Measurements from ENCODE around the gene ARHGAP26.

The ARHGAP26 gene

GRCh38 chr5:142847898-142848790 is 78.0 kb downstream of the ARHGAP26 start:
- no peaks in the 10 kb centered on the region for H3K27me3 ChIP-seq (ENCODE audit: insufficient read depth, insufficient read length)

DNA sequence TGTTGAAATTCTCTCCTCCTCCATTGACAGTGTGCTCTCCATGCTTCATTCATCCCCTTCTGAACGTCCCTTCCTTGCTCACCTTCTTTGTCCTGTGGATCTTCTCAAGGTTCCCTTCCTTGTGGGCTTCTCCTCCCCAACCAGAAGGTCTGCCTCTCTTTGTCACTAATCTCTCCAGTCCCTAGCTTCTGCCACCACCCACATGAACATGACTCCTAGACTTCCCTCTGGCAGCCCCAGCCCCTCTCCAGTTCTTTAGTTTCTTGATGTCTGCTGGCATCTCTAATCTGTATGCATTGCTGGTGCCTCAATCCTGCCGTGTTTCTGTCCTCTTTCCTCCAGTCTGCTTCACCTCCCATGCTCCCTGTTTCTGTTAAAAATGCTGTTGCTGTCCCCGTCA is 79.3 kb downstream of the ARHGAP26 start:
- H3K9ac ChIP-seq (ENCODE audit: insufficient read length, low read depth), result no peak overlapping the region
- TF ChIP-seq ZNF274 (IDR thresholded peaks at IDR 0.05; ENCODE audit: low read depth, low read length), result no peak
- TF ChIP-seq YY1 (IDR thresholded peaks at IDR 0.05; ENCODE audit: insufficient read depth, insufficient read length), result no peak
- no peak for TF ChIP-seq SUZ12 (IDR thresholded peaks at IDR 0.05; ENCODE audit: extremely low read depth, insufficient read depth, insufficient read length)
- H3K4me1 ChIP-seq (ENCODE audit: insufficient read depth, insufficient read length), result peaks cover 4% of the 10 kb centered on the region
- H3K27me3 ChIP-seq (ENCODE audit: insufficient read depth, insufficient read length), result no peaks in the 10 kb centered on the region
- H3K36me3 ChIP-seq (ENCODE audit: insufficient read depth, insufficient read length, low read length), result no peaks in the 10 kb centered on the region
- H3K9me3 ChIP-seq (ENCODE audit: insufficient read depth, low read length), result no peaks in the 10 kb centered on the region
- H3K4me3 ChIP-seq (ENCODE audit: insufficient read length, low read depth), result no peak overlapping the region
- DNase-seq (ENCODE audit: low read depth, low spot score), result no peak

More at GRCh38 chr5:142847898-142848790, 78.0 kb downstream of the ARHGAP26 start:
- Histone ChIP-seq H3K9ac (ENCODE audit: insufficient read length, low read depth) (no peak overlapping the region), H3K4me3 (ENCODE audit: insufficient read length, low read depth) (no peak overlapping the region), H3K4me1 (ENCODE audit: insufficient read depth, insufficient read length) (peaks cover 4% of the 10 kb centered on the region), H3K36me3 (ENCODE audit: insufficient read depth, insufficient read length, low read length) (no peaks in the 10 kb centered on the region), H3K9me3 (ENCODE audit: insufficient read depth, low read length) (no peaks in the 10 kb centered on the region)
- no peak for DNase-seq (ENCODE audit: low read depth, low spot score)
- TF ChIP-seq SUZ12 (IDR thresholded peaks at IDR 0.05; ENCODE audit: extremely low read depth, insufficient read depth, insufficient read length) (no peak), ZNF274 (IDR thresholded peaks at IDR 0.05; ENCODE audit: low read depth, low read length) (no peak), YY1 (IDR thresholded peaks at IDR 0.05; ENCODE audit: insufficient read depth, insufficient read length) (no peak)

GRCh38 chr5:142849880-142850279 is 79.7 kb downstream of the ARHGAP26 start:
- TF ChIP-seq ZNF274 (IDR thresholded peaks at IDR 0.05; ENCODE audit: low read depth, low read length) (no peak), YY1 (IDR thresholded peaks at IDR 0.05; ENCODE audit: insufficient read depth, insufficient read length) (no peak), SUZ12 (IDR thresholded peaks at IDR 0.05; ENCODE audit: extremely low read depth, insufficient read depth, insufficient read length) (no peak)
- Histone ChIP-seq H3K36me3 (ENCODE audit: insufficient read depth, insufficient read length, low read length) (no peaks in the 10 kb centered on the region), H3K27me3 (ENCODE audit: insufficient read depth, insufficient read length) (no peaks in the 10 kb centered on the region), H3K4me1 (ENCODE audit: insufficient read depth, insufficient read length) (peaks cover 4% of the 10 kb centered on the region), H3K4me3 (ENCODE audit: insufficient read length, low read depth) (no peak overlapping the region), H3K9me3 (ENCODE audit: insufficient read depth, low read length) (no peaks in the 10 kb centered on the region), H3K9ac (ENCODE audit: insufficient read length, low read depth) (no peak overlapping the region)
- DNase-seq (ENCODE audit: low read depth, low spot score), result no peak

GRCh38 chr5:142851731-142852130 is 81.6 kb downstream of the ARHGAP26 start:
- Histone ChIP-seq H3K4me1 (ENCODE audit: insufficient read depth, insufficient read length) (peaks cover 4% of the 10 kb centered on the region), H3K9me3 (ENCODE audit: insufficient read depth, low read length) (no peaks in the 10 kb centered on the region), H3K4me3 (ENCODE audit: insufficient read length, low read depth) (no peak overlapping the region), H3K9ac (ENCODE audit: insufficient read length, low read depth) (no peak overlapping the region), H3K36me3 (ENCODE audit: insufficient read depth, insufficient read length, low read length) (no peaks in the 10 kb centered on the region), H3K27me3 (ENCODE audit: insufficient read depth, insufficient read length) (no peaks in the 10 kb centered on the region)
- no peak for DNase-seq (ENCODE audit: low read depth, low spot score)
- TF ChIP-seq YY1 (IDR thresholded peaks at IDR 0.05; ENCODE audit: insufficient read depth, insufficient read length) (no peak), ZNF274 (IDR thresholded peaks at IDR 0.05; ENCODE audit: low read depth, low read length) (no peak), SUZ12 (IDR thresholded peaks at IDR 0.05; ENCODE audit: extremely low read depth, insufficient read depth, insufficient read length) (no peak)

DNA sequence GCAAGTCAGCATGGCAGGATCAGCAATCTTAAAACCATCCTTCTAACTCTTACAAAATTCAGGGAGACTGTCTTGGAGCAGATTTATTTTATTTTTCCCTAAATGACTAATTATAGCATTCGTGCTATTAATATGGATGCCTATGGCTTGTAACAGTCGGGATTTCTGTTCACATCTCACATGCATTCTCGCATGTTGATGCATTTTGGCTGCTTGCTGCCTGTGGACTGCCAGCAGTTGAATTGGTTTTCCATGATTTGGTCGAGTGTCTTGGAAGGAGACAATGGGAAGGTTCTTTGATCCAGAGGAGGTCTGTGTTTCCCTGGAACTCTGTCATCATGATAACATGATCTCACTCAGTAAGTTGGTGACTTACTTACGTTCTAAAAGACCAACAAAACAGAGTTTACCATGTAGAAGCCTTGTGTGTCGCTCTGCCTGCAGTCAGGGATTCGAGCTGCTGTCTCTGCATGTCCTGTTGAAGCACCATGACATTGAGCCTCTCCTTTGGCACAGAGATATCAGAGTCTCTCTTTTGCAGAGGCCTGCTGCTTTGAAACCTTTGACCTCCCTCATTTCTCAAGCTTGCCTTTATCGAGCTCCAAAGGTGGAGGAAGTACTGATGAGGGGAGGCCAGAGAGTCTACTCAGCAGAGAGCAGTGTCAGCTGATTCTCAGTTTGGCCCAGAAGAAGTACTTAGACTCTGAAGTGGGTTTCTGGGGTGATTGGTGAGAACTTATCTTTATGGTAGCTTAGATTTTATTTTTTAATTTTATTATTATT is 82.4 kb downstream of the ARHGAP26 start:
- no peak for DNase-seq (ENCODE audit: low read depth, low spot score)
- Histone ChIP-seq H3K9me3 (ENCODE audit: insufficient read depth, low read length) (no peaks in the 10 kb centered on the region), H3K27me3 (ENCODE audit: insufficient read depth, insufficient read length) (no peaks in the 10 kb centered on the region), H3K36me3 (ENCODE audit: insufficient read depth, insufficient read length, low read length) (no peaks in the 10 kb centered on the region), H3K9ac (ENCODE audit: insufficient read length, low read depth) (no peak overlapping the region), H3K4me1 (ENCODE audit: insufficient read depth, insufficient read length) (peaks cover 2% of the 10 kb centered on the region), H3K4me3 (ENCODE audit: insufficient read length, low read depth) (no peak overlapping the region)
- TF ChIP-seq ZNF274 (IDR thresholded peaks at IDR 0.05; ENCODE audit: low read depth, low read length) (no peak), YY1 (IDR thresholded peaks at IDR 0.05; ENCODE audit: insufficient read depth, insufficient read length) (no peak), SUZ12 (IDR thresholded peaks at IDR 0.05; ENCODE audit: extremely low read depth, insufficient read depth, insufficient read length) (no peak)

- H3K4me3 ChIP-seq (ENCODE audit: insufficient read length, low read depth), result no peak overlapping the region
- H3K36me3 ChIP-seq (ENCODE audit: insufficient read depth, insufficient read length, low read length), result no peaks in the 10 kb centered on the region
- H3K9ac ChIP-seq (ENCODE audit: insufficient read length, low read depth), result no peak overlapping the region
- no peak for TF ChIP-seq YY1 (IDR thresholded peaks at IDR 0.05; ENCODE audit: insufficient read depth, insufficient read length)
- TF ChIP-seq SUZ12 (IDR thresholded peaks at IDR 0.05; ENCODE audit: extremely low read depth, insufficient read depth, insufficient read length), result no peak
- no peak for TF ChIP-seq ZNF274 (IDR thresholded peaks at IDR 0.05; ENCODE audit: low read depth, low read length)
- no peaks in the 10 kb centered on the region for H3K9me3 ChIP-seq (ENCODE audit: insufficient read depth, low read length)
- no peaks in the 10 kb centered on the region for H3K27me3 ChIP-seq (ENCODE audit: insufficient read depth, insufficient read length)
- no peak for DNase-seq (ENCODE audit: low read depth, low spot score)
- no peaks in the 10 kb centered on the region for H3K4me1 ChIP-seq (ENCODE audit: insufficient read depth, insufficient read length)
Observed at GRCh38 chr5:142853682-142854081, 83.5 kb downstream of the ARHGAP26 start.

GRCh38 chr5:142856269-142856782 is 86.1 kb downstream of the ARHGAP26 start:
- Histone ChIP-seq H3K36me3 (ENCODE audit: insufficient read depth, insufficient read length, low read length) (no peaks in the 10 kb centered on the region), H3K9me3 (ENCODE audit: insufficient read depth, low read length) (no peaks in the 10 kb centered on the region), H3K4me3 (ENCODE audit: insufficient read length, low read depth) (no peak overlapping the region), H3K9ac (ENCODE audit: insufficient read length, low read depth) (no peak overlapping the region), H3K27me3 (ENCODE audit: insufficient read depth, insufficient read length) (no peaks in the 10 kb centered on the region), H3K4me1 (ENCODE audit: insufficient read depth, insufficient read length) (no peaks in the 10 kb centered on the region)
- no peak for TF ChIP-seq YY1 (IDR thresholded peaks at IDR 0.05; ENCODE audit: insufficient read depth, insufficient read length)
- DNase-seq (ENCODE audit: low read depth, low spot score), result no peak

Measured in NT2/D1 (cell line).